ENCODE data around the gene LATS1.
"Not testable (repeated sequence)": the region's sequence is repeated elsewhere in the genome, so short reads cannot be mapped to it uniquely, and the experiment has no call there.

Gene LATS1

GRCh38 chr6:149717588-149718458, at the start of gene LATS1:
Gene LATS1, minus strand, starts transcription at chr6:149718101. Its CDS starts 15,975 bp downstream, at chr6:149702126.
- DNase-seq: peak; percentile 50 to 94 (median 86)

DNA sequence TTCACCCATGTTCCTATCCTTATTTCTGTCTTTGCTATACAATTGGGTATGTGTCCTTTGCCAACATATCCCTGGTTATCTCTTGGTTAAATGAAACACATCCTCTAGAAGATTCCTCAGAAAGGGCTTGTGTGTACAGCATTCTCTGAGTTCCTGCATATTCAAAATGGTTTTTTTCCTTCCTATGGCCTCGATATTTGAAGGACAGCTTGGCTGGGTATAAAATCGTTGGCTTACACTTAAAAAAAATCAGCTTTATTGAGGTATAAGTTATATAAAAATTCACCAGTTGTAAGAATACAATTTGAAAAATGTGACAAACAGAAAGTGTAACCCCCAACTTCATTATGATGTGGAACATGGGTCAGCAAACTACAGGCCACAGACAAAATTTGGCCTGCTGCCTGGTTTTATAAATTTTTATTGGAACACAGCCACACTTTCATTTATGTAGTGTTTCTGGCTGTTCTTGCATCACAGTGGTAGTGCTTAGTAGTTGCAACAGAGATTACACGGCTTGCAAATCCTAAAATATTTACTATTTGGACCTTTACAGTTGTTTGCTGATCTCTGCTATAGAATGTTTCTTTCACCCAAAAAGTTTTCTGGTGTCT, 48.4 kb upstream of the LATS1 start:
- DNase-seq: no peak

- DNase-seq: no peak
Observed at GRCh38 chr6:149763866-149764265, 46.0 kb upstream of the LATS1 start.

GRCh38 chr6:149761438-149761837, 43.5 kb upstream of the LATS1 start:
- DNase-seq: no peak

DNA sequence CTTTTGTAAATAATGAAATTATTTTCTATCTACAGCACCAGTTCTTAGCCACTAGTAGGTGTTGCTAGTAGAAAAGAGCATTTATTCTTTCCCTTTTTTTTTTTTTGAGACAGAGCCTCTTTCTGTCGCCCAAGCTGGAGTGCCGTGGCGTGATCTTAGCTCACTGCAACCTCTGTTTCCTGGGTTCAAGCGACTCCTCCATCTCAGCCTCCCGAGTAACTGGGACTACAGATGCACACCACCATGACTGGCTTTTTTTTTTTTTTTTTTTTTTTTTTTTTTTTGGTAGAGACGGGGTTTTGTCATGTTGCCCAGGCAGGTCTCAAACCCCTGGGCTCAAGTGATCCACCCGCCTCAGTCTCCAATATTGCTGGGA, 38.3 kb upstream of the LATS1 start:
- no peak for DNase-seq

GRCh38 chr6:149755300-149756260, 37.7 kb upstream of the LATS1 start:
- DNase-seq: no peak

DNA sequence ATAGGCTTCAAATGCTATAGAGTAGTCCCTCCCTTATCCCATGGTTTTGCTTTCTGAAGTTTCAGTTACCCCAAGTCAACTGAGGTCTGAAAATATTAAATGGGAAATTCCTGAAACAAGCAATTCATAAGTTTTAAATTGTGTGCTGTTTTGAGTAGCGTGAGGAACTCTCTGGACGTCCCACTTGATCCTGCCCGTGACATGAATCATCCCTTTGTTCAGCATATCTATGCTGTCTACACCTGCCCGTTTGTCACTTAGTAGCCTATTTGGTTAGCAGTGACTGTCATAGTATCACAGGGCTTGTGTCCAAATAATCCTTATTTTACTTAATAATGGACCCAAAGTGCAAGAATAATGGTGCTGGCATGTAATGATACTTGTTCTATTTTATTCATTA, 36.6 kb upstream of the LATS1 start:
- DNase-seq: no peak

- not testable (repeated sequence) for DNase-seq
Observed at GRCh38 chr6:149753374-149753637, 35.4 kb upstream of the LATS1 start.

DNA sequence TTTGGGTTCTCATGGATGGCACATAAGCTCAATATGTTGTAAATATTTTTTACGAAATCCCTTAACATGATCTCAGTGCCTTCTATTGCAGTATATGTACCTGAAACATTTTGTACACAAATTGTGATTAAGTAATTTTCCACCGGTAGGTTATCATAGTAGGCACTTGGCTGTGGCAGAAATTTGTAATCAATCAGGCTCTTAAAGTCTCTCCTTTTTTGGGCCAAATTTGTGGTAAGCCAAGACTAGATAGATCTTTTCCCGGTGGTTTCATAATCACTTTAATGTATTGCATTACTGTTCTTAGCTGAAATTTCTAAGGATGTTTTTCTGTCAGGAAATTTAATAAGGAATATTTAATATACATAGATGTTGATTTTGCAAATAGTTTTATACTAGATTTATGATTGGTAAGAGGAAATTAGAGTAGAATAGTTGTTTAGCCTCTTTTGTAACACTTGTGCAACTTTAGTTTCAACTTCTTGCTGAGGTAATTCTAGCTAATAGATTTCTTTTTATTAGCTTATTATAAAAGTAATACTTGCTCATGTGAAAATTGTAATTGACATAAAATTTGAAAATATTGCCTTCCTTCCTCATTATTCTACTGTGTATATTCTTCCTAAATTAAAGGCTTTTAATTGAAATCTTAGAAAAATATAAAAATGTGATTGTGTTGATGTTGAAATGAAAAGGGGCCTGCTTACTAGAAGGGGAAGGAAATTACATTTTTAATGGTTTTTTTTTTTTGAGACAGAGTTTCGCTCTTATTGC, 34.9 kb upstream of the LATS1 start:
- DNase-seq: no peak

- DNase-seq: not testable (repeated sequence)
Observed at GRCh38 chr6:149751920-149752319, 34.0 kb upstream of the LATS1 start.

- DNase-seq: no peak
Observed at GRCh38 chr6:149751239-149751638, 33.3 kb upstream of the LATS1 start.

GRCh38 chr6:149750136-149750609, 32.3 kb upstream of the LATS1 start:
- peak in 4 of 14 donors; percentile 40 to 58 (median 44) for DNase-seq

- peak; percentile 5 to 94 (median 81) for DNase-seq
Observed at GRCh38 chr6:149749594-149750135, 31.8 kb upstream of the LATS1 start, which contains the start of gene PCMT1. Gene PCMT1, plus strand, starts transcription at chr6:149749741. Its CDS starts 161 bp downstream, at chr6:149749902.

DNA sequence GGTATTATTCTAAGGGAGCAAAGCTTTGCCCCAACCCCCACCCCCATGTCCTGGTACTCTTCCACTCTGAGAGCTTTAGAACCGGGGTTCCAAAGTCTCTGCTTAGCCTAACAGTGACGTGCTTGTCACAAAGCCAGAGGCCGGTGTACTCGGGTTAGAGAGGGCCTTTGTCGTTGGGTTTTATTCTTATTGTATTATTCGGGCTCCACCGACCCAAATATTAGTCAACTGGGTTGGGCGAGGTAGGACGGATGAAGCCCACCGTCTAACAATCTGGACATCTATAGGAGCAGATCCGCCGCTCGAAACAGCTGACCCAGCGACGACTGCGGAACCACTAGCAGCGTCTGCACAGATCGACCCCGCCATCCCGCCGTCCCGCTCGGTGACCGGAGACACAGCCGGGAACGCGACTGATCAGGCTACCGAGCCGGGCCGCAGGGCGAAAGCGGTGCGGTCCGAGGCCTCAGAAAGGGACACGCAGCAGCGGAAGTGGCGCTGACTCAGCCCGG, 31.2 kb upstream of the LATS1 start:
- DNase-seq: not testable (repeated sequence)

GRCh38 chr6:149746147-149746946, 28.4 kb upstream of the LATS1 start, which contains the start of gene NUP43:
Gene NUP43, minus strand, starts transcription at chr6:149746529. Its CDS starts 34 bp downstream, at chr6:149746495.
- DNase-seq: peak; percentile 0 to 89 (median 81)

GRCh38 chr6:149745252-149745651, 27.4 kb upstream of the LATS1 start:
- not testable (repeated sequence) for DNase-seq

- no peak for DNase-seq
Observed at GRCh38 chr6:149734915-149735314, 17.0 kb upstream of the LATS1 start.

GRCh38 chr6:149733089-149733720, 15.3 kb upstream of the LATS1 start:
- DNase-seq: no peak

DNA sequence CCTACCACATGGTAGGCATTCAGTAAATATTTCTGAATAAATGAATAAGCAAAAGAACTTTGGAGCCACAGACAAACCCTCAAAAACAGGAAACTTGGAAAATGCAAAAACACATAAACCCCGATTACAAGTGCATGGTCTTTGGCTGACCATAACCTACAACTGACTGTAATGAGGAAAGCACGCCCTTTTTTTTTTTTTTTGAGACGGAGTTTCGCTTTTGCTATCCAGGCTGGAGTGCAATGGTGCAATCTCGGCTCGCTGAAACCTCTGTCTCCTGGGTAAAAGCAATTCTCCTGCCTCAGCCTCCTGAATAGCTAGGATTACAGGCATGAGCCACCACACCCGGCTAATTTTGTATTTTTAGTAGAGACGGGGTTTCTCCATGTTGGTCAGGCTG, 11.9 kb upstream of the LATS1 start:
- no peak for DNase-seq
